Spleen (tissue), 11 donors: Measurements from ENCODE around the gene CDH15. TPM values are rescaled to one million over a fixed set of nuclear protein-coding genes. Genes with fewer than 3 reads are reported as not detected.
A peak's percentile ranks its signal among the peaks of the same experiment; 100 is the strongest.

Experiments used
- DNase-seq: peaks from one replicate; pipeline ENCODE4 v3.0.0-alpha.2; 2020
- H3K27ac ChIP-seq, 8 donors: fragments of 200-600 bp; sonication (generic) in 7 of 8; 1 replicate in 4 of 8; 2 replicates in 4 of 8; pipeline versions ENCODE4 v1.5.0 to v1.8.0; 2016 to 2021; ENCODE audit warnings: inconsistent platforms in 4 of 8, mild to moderate bottlenecking in 4 of 8, moderate library complexity in 1 of 8
- H3K27me3 ChIP-seq, 7 donors: fragments of 200-600 bp; sonication (generic) in 6 of 7; replicated peaks in 1 of 7; 1 replicate in 4 of 7; 2 replicates in 3 of 7; pipeline versions ENCODE4 v1.5.0 to v1.8.0; 2016 to 2021; ENCODE audit warnings: inconsistent platforms in 3 of 7, mild to moderate bottlenecking in 1 of 7
- H3K36me3 ChIP-seq, 6 donors: fragments of 200-600 bp; sonication (generic) in 5 of 6; 1 replicate in 4 of 6; 2 replicates in 2 of 6; pipeline versions ENCODE4 v1.5.0 to v1.8.0; 2016 to 2021; ENCODE audit warnings: inconsistent platforms in 2 of 6
- H3K4me1 ChIP-seq, 6 donors: fragments of 200-600 bp; sonication (generic) in 5 of 6; 1 replicate in 3 of 6; 2 replicates in 3 of 6; pipeline versions ENCODE4 v1.5.0 to v1.8.0; 2016 to 2021; ENCODE audit warnings: inconsistent platforms in 3 of 6
- H3K4me3 ChIP-seq, 8 donors: fragments of 200-600 bp; sonication (generic) in 7 of 8; 1 replicate in 4 of 8; 2 replicates in 4 of 8; pipeline versions ENCODE4 v1.5.0 to v1.8.0; 2016 to 2021; ENCODE audit warnings: inconsistent platforms in 4 of 8, mild to moderate bottlenecking in 4 of 8, moderate library complexity in 2 of 8
- H3K9me3 ChIP-seq, 8 donors: fragments of 200-600 bp; sonication (generic) in 7 of 8; 1 replicate in 4 of 8; 2 replicates in 4 of 8; pipeline versions ENCODE4 v1.5.0 to v1.8.0; 2016 to 2021; ENCODE audit warnings: inconsistent platforms in 4 of 8
- CTCF ChIP-seq, 11 experiments: fragments of 200-600 bp in 7 of 11; fragments of 450-650 bp in 4 of 11; sonication (generic) in 4 of 11; IDR thresholded peaks in 8 of 11; conservative IDR thresholded peaks in 3 of 11; 1 replicate in 7 of 11; 2 replicates in 4 of 11; pipeline versions ENCODE4 v1.4.0 to v1.8.0; 2016 to 2021; ENCODE audit warnings: antibody characterized with exemption in 11 of 11, inconsistent platforms in 4 of 11, mild to moderate bottlenecking in 1 of 11
- POLR2A ChIP-seq, 3 donors: fragments of 450-650 bp; IDR thresholded peaks; one replicate each; pipeline ENCODE4 v1.5.1; 2017; ENCODE audit warnings: antibody characterized with exemption in 3 of 3, mild to moderate bottlenecking in 1 of 3
- POLR2AphosphoS5 ChIP-seq, 3 donors: sonication (generic); formaldehyde crosslinking; IDR thresholded peaks; one replicate each; pipeline ENCODE4 v1.5.1; 2017; ENCODE audit warnings: antibody characterized with exemption in 3 of 3
- WGBS, 5 donors: extraction: QIAGEN DNeasy Blood & Tissue Kit in 3 of 5; methylation state at CpG; one replicate each; pipeline versions ENCODE4 v1.1.5 to v1.1.7; 2013 to 2018; 5-methylcytosine and 5-hydroxymethylcytosine counted together
- intact Hi-C: fragments of 100-400 bp; cut with DNase I; formaldehyde crosslinking; loops from one replicate; pipeline ENCODE4 v1.15.0; 2023; ENCODE audit warnings: low total_unique reads
- polyA plus RNA-seq, 3 donors: library from polyadenylated mRNA; stranded (reverse); fragments of 200-250 nt; gene quantifications; one replicate each; pipeline ENCODE4 v1.2.1, GENCODE V29; 2013
- total RNA-seq, 7 donors: library from RNA; depleted of rRNA in 3 of 7; stranded (reverse); fragments of >200 nt in 3 of 7; fragmentation: NEBNext Ultra II Directional in 4 of 7; extraction: Animal tissue kit (Norgen Biotek cat#: 25700) in 4 of 7; gene quantifications; one replicate each; pipeline versions ENCODE4 v1.1.0 to v1.2.1, GENCODE V29; 2016 to 2021
- donor health status: healthy with polysubstance abuse.
- donor health status: DM: no; HTN: no; CAD: no; lungs with moderate emphysema.
- donor health status: DM: no; HTN: no; CAD: no.
- donor health status: Bipolar disorder and iron deficiency.
- donor health status: healthy.
- donor health status: DM: no; HTN: no; CAD: no.
- donor health status: DM: yes; HTN: yes; CAD: no.

The CDH15 gene
- total and polyA plus RNA-seq, 10 donors: 0.14 to 7.4 (median 1.2) TPM

DNA sequence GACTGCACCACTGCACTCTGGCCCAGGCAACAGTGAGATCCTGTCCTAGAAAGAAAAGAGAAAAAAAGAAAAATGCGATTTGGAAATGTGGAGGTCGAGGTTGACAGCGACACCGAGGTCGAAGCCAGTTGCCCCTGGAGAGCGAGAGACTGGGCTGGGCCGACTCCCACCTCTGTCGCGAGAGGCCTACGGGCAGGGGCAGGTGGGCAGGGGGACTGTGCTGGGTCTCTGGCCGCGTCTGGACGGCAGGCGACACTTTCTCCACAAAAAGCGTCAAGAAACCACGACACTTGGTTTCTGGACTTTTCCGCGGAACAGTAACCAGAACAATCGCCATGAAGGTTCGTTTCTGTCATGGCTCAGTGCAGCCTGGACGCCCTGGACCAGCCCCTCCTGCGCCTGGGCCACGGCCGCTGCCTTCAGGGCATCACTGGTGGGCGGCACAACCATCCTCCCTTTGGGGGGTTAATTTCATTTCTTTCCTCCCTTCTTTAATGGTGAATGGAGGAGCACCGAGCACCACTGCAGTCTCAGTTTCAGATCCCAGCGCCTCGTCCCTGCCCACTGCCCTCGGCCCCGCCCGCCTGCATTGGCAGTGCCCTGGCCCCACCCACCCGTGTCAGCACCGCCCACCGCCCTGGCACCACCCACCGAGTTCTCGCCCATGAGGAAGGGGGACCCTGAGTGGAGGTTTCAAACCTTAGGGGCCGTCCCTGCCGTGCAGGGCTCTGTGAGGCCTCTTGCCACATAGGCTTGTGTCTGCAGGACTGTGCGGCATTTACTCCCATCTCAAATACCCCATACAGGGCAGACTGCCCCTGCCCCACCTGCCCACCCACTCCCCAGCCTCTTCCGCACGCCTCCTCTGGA lies 18.5 kb upstream of the CDH15 start:
- peaks cover 4 to 52% (median 31%) of the 10 kb centered on the region in 6 donors for H3K36me3 ChIP-seq
- no peak overlapping the region for H3K27ac ChIP-seq
- H3K4me1 ChIP-seq: peaks cover 9 to 37% (median 25%) of the 10 kb centered on the region in 6 donors
- peak; percentile 48 for DNase-seq
- intact Hi-C loops: no loop called here
- WGBS, 5 donors: 83 to 87% (median 84%) methylated on average over 36 to 41 of the region's 41 CpGs
- TF ChIP-seq POLR2AphosphoS5 (IDR thresholded peaks at IDR 0.05) (peak in 1 of 3 donors; percentile 31), POLR2A (IDR thresholded peaks at IDR 0.05) (no peak), CTCF (IDR thresholded peaks at IDR 0.05 in 8 of 11, conservative IDR thresholded peaks at IDR 0.05 in 3 of 11) (no peak)
- no peaks in the 10 kb centered on the region for H3K27me3 ChIP-seq
- H3K9me3 ChIP-seq: peaks cover 0 to 19% (median 16%) of the 10 kb centered on the region in 8 donors
- H3K4me3 ChIP-seq: no peak overlapping the region

- no peak for DNase-seq
- TF ChIP-seq CTCF (IDR thresholded peaks at IDR 0.05 in 8 of 11, conservative IDR thresholded peaks at IDR 0.05 in 3 of 11) (no peak), POLR2A (IDR thresholded peaks at IDR 0.05) (no peak), POLR2AphosphoS5 (IDR thresholded peaks at IDR 0.05) (peak in 1 of 3 donors; percentile 8)
- WGBS, 5 donors: 89 to 96% (median 91%) methylated on average over 6 to 19 of the region's 19 CpGs
- Histone ChIP-seq H3K4me3 (no peak overlapping the region), H3K4me1 (peaks cover 9 to 37% (median 25%) of the 10 kb centered on the region in 6 donors), H3K27ac (no peak overlapping the region), H3K27me3 (no peaks in the 10 kb centered on the region), H3K36me3 (peaks cover 4 to 44% (median 29%) of the 10 kb centered on the region in 6 donors), H3K9me3 (peaks cover 0 to 13% (median 10%) of the 10 kb centered on the region in 8 donors)
- intact Hi-C loops: no loop called here
Observed at GRCh38 chr16:89153848-89154271, 17.7 kb upstream of the CDH15 start.

DNA sequence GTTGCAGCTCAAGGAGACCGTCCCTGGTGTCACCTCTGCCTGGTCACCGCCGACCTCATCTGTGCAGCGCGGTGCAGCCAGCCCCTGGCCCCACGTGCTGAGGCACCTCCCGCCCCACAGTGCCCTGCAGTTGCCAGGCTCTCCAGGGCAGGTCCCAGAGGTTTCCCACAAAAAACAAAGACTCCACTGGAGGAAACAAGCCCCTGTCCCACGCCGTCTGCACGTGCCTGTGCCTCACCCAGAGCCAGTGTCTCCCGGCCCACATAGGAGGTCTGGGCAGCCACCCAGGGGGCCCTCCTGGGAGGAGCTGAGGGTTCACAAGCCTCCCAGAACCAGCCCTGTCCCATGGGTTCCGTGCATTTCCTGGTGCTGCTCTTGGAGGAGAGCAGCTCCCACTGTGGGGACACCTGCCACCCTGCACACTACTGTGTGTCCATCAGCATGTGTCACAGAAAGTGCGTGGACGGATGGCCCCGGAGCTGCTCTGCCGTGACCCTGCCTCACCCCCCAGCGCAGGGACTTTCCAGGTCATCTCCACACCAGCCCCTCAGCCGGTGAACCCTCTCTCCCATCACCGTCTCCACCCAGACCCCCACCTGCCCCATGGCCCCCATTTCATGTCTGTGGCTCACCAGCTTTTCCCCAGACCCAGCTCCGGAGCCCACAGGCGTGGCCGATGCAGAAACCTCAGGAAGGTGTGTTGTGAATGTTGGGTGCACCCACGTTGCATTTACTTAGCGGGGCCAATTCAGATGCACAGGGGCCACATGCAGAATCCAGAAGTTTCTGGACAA lies 17.0 kb upstream of the CDH15 start:
- H3K4me3 ChIP-seq: no peak overlapping the region
- no peak for DNase-seq
- H3K36me3 ChIP-seq: peaks cover 3 to 37% (median 23%) of the 10 kb centered on the region in 6 donors
- H3K27me3 ChIP-seq: peaks cover 0 to under 1% (median 0%) of the 10 kb centered on the region in 7 donors
- H3K27ac ChIP-seq: peak overlapping the region in 5 of 8 donors; percentile 47 to 67 (median 56)
- H3K4me1 ChIP-seq: peaks cover 9 to 37% (median 25%) of the 10 kb centered on the region in 6 donors
- WGBS, 5 donors: 66 to 84% (median 75%) methylated on average over 15 to 24 of the region's 24 CpGs
- H3K9me3 ChIP-seq: peaks cover 0 to 5% (median 2%) of the 10 kb centered on the region in 8 donors
- TF ChIP-seq POLR2AphosphoS5 (IDR thresholded peaks at IDR 0.05) (peak in 1 of 3 donors; percentile 26), CTCF (IDR thresholded peaks at IDR 0.05 in 8 of 11, conservative IDR thresholded peaks at IDR 0.05 in 3 of 11) (no peak)
- intact Hi-C loops: no loop called here
